SH-SY5Y (cell line): Measurements from ENCODE around the gene CYREN.

Source experiments
- GATA2 ChIP-seq: IDR thresholded peaks from 2 replicates; pipeline ENCODE4 v1.6.1; 2011; ENCODE audit warnings: mild to moderate bottlenecking, low read depth, low read length
- GATA3 ChIP-seq: IDR thresholded peaks from 2 replicates; pipeline ENCODE4 v1.6.1; 2011; ENCODE audit warnings: low read depth, mild to moderate bottlenecking, low read length, moderate library complexity

CYREN gene

DNA sequence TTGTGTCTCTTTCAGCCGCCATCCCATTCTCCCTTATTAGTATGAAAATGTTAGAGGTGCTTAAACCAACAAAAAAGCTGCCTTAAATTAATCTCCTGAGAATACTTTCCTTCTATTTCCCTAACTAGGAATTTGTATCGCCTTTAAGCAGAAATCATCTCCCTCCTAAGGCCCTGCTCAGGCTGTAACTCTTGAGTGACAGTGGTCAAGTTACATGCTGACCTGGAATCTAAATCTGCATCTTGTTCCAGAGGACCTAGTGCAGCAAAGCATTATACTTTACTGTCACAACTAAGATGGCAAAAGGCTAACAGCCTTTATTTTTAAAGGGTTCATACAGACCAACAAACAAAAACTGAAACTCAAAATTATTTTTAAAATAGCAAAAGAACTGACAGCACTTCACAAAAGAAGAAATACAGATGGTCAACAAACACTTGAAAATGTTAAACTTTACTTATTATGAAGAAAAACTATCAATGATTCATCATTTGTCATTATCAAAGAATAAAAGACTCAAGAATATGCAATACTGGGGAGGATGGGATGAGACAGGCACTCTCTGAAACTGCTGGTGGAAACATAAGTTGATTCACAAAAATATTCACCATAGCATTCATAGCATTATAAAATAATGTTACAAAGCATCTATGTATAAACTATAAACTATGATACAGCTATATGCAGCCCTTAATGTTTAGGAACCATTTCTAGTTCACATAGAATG lies 11.0 kb downstream of the CYREN start:
- TF ChIP-seq GATA3 (no peak), GATA2 (no peak)

DNA sequence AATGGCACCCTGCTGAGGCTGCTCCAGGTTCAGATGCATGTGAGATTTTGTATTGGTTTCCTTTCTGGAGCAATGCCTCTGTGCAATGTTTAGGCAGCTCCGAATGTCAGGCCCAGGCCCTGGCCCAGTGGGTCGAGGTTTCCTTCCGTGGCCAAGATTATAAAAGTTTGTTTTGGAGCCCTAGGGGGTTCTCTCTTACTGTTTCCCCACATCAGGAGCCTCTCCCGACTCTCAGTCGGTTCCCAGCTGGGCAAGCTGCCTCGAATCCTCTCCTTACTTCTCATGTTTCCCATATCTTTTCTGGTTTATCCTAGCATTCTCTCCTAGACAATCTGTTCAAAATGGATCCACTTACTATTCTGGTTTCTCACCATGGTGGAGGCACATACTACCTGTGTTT lies 11.6 kb downstream of the CYREN start:
- TF ChIP-seq GATA3 (no peak), GATA2 (no peak)

DNA sequence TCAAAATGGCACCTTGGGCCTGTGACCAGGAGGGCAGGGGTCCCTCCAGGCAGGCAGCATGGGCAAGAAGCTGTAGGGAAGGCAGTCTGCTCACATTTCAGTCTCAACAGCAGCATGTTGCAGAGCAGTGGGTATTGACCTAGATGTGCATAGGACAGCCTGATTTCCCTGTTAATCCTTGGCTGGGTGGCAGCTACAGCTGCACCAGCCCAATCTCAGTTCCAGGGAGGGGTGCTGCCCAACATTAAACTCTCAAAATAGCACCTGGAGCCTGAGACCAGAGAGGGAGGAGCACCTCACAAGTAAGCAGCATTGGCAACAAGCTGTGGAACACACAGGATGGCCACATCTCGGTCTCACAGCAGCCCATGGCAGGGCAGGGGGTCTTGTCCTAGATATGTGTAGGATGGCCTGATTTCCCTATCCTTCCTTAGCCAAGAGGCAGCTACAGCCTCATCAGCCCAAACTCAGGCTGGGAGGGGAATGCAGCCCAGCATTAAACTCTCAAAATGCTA lies 12.3 kb downstream of the CYREN start:
- no peak for TF ChIP-seq GATA2
- no peak for TF ChIP-seq GATA3

DNA sequence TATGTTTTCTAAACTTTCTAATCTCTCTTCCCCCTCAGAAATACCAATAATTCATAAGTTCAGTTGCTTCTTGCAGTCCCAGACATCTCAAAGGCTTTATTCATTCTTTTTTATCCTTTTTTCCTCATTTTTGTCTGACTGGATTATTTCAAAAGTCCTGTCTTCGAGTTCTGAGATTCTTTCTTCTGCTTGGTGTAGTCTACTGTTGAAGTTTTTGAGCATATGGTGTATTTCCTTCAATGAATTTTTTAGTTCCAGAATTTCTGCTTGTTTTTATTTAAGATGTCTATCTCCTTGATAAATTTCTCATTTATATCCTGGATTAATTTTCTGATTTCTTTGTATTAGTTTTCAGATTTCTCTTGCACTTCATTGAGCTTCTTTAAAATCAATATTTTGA lies 14.2 kb downstream of the CYREN start:
- TF ChIP-seq GATA3 (no peak), GATA2 (no peak)

DNA sequence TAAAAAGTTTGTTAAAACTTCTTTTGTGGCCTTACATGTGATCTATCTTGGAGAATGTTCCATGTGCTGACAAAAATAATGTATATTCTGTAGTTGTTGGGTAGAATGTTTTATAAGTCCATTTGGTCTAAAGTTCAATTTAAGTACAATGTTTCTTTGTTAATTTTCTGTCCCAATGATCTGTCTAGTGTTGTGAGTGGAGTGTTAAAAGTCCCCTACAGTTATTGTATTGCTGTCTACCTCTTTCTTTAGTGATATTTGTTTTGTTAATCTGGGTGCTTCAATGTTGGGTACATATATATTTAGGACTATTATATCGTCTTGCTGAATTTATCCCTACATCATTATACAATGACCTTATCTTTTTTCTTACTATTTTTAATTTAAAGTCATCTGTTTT lies 15.8 kb downstream of the CYREN start:
- TF ChIP-seq GATA3 (no peak), GATA2 (no peak)

DNA sequence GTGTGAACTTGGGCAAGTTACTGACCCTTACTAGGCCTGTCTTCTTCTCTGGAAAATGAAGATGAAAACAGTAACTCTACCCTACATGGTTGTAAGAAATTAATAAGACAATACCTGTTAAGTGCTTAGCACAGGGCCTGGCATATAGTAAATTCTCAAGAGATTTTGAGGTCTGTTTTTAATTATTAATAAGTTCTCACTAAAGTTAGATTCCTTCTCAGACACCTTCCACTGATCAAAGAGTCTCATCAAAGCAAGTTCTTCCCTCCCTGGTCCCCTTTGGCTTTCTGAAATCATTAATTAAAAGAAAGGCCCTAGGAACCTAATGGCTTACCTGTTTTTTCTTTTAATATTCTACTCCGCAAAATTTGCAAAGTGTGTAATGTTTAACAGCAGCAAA lies 18.1 kb downstream of the CYREN start:
- TF ChIP-seq GATA3, result no peak
- TF ChIP-seq GATA2, result no peak

DNA sequence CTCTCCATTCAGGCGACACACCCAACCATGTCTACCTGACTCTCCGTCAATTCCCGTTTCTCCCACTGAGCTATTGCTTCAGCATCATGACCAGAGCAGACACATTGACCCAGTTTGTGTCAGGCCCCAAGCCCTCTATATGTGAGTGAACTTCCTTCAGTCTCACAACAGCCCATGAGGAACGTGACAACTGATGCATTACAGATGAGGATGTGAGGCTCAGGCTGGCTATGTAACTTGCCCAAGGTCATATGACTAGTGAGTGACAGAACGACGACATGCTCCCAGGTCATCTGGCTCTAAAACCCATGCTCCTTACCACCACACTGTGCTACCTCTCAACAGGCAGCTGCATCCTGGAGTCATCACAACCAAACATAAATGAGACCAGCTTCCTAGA lies 19.0 kb downstream of the CYREN start:
- no peak for TF ChIP-seq GATA2
- no peak for TF ChIP-seq GATA3

DNA sequence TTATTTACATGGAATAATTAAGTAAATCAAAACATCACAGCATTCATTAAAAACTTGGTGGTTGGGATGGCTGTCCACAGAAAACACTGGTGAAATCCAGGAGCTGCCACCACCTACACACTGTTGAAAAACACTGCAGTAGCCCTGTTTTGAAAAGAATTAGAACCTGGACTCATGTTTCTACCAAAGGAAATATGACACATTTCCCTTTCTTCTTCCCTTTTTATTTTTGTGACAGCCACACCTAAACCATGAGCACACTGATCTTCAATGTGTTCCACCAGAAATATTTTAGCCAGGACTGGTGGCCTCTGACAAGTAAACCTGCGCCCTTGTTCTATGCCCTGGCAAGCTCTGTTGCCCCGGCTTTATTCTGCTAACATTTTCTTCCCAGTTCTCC lies 19.4 kb downstream of the CYREN start:
- TF ChIP-seq GATA3 (no peak), GATA2 (no peak)

DNA sequence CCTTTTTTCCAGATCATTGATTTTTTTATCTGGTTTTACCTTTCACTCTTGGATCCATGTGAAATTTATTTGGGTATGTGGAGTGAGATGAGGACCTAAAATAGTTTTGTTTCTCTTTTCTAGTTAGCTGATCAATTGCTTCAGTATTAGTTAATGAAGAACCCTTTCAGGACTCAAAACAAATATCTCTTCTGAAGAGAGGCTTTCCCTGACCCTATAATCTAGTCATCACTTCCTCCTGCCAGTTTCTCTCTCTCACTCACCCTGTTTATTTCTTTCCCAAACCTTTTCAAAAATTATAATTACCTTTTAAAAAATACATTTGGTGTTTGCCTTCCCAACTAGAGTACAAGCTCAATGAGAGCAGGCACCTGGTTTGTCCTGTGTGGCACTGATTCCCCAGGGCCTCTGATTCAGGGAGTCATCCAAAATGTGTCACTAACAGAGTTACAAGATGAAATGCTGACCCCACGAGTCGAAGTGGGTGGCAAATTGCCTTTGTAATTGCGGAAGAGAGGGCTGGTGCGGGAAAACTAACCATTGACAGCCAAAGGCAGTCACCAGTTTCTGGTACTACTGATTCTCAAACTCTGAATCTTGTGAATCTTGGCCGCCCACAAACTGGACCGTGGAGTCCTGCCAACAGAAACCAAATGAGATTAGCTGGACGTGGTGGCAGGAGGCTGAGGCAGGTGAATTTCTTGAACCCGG lies 20.3 kb downstream of the CYREN start:
- TF ChIP-seq GATA3, result no peak

DNA sequence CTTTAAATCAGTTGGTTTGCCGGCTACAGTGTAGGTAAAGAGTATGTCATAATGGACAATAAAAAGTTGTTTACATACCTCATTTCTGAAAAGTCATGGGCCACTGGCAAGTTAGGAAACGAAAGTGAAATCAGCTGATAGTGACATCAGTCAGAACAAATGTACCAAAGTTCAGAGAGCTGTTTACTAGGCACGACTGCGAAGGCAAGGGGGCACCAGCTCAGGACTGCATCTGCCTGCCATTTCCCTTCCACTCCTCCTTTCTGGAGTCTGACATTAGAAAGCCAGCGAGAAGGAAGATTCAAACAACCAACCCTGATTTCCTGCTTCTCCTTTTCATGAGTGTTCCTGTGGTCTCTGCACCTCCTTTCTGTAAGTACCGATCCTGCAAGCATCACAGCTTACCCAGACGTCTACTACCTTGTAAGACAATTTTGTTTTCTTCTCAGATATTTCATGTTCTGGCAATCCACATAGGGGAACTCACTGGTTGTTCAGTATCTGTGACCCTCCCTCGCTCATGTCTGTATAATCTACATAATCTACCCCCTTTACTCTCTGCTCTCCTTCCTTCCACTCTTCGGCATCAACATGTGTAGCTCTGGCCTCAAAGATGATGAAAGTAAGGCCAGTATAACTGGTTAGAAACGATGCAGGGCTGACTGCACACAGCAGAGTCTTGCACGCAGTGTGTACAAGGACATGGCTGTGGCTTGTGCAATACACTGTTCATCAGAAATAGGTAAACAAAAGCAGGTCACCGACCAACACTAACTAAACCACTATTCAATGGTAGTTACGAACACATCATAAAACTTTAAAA lies 22.4 kb downstream of the CYREN start, which contains the start of gene TMEM140:
Gene TMEM140 (plus strand): TSS at position 174 of the 823 bp plus-strand sequence. CDS start 16,370 bp downstream, outside the sequence.
- no peak for TF ChIP-seq GATA2
- TF ChIP-seq GATA3, result no peak

DNA sequence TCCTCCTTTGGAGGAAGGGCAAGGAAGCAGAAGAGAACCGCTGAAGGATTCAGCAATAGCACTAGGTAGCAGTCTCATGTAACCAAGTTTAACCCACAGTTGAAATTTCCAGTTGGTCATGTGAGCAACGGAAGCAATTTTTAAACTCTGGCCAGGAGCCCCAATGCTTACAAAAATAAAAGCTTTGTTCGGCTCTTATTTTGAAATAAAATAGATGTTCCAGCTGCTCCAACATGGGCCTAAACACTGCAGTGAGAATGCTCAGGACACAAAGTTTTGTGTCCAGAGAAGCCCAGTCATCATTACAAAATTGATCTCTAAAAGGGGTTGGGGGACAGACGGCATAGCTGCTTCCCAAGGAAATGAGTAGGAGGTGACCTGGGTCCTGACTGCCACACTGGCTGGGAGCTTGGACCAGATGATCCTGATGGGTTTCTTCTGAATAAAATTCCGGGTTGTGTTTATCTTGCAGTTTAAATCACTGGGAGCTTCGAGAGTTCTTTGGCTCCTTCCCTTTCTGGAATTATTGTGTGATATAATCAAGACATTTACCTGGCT lies 23.1 kb downstream of the CYREN start:
- TF ChIP-seq GATA3 (no peak), GATA2 (no peak)

DNA sequence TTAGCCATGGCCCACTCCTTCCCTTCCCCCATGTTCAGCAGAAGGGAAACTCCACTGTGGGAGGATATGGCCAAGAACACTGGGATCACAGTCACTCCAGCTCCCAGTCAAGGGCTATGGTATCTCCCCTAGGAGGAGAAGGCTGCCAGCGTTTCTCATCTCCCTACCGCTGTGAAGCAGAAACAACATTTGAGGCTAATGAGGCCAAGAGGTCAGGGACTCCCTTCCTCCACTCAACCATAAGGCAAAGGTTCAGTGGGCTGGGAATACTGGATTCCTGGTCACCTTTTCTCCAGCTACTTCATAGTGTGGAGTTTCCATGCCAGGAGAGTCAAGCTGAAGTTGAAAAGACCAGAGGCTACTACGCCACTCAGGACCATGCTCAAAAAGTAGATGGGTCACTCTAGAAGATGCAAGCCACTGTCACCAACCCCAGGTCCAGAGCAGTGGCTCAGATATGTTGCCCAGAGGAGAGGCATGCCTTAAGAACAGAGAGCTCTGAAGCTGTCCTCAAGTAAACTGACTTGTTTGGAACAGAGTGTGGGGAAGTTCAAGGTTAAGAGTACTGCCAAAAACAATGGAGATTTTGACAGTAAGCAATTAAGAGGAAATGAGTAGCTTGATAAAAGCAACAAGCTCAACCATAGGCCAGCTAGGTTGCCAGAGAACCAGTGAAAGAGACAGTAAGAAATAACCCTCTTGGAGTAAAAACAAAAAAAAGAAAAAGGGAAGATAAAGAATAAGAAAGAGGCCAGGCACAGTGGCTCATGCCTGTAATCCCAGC lies 26.4 kb downstream of the CYREN start:
- TF ChIP-seq GATA3 (no peak), GATA2 (no peak)

DNA sequence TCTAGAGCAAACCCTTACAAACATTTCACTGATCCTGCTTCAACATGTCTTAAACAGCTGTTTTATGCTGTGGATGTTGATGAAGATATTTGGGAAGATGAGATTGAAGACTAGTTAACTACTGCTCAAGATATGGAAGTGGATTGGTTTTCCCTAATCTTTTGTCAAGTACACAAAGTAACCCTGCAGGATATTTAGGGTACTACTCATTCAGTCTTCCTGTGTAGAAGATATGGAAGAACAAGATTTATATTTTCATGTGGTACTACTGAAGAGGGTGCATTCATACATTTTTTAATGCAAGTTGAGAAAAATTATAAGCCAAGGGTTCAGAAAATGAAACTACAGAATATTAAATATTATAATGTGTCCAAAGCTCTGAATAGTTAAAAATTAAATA lies 40.9 kb downstream of the CYREN start:
- TF ChIP-seq GATA3 (no peak), GATA2 (no peak)
